ENCODE measurements around the gene SOX8.

DNA sequence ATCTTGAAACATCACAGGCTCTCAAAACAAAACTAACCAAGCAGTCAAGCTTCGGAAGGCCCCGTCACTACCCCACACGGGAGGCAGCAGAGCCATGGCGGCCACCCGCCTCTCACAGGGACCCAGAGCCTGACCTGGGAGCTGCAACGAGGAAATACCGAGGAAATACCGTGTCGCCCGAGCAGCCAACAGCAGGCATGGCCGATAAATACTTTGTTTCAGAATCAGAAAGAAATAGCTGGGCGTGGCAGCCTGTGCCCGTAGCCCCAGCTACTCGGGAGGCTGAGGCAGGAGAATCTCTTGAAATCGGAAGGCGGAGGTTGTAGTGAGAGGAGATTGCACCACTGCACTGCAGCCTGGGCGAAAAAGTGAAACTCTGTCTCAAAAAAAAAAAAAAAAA is 17.7 kb upstream of the SOX8 start:
- TF ChIP-seq, protein P1, sequence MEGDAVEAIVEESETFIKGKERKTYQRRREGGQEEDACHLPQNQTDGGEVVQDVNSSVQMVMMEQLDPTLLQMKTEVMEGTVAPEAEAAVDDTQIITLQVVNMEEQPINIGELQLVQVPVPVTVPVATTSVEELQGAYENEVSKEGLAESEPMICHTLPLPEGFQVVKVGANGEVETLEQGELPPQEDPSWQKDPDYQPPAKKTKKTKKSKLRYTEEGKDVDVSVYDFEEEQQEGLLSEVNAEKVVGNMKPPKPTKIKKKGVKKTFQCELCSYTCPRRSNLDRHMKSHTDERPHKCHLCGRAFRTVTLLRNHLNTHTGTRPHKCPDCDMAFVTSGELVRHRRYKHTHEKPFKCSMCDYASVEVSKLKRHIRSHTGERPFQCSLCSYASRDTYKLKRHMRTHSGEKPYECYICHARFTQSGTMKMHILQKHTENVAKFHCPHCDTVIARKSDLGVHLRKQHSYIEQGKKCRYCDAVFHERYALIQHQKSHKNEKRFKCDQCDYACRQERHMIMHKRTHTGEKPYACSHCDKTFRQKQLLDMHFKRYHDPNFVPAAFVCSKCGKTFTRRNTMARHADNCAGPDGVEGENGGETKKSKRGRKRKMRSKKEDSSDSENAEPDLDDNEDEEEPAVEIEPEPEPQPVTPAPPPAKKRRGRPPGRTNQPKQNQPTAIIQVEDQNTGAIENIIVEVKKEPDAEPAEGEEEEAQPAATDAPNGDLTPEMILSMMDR (IDR thresholded peaks at IDR 0.05; ENCODE audit: insufficient read depth, low read depth, low read length), result no peak
- no peak for TF ChIP-seq EZH2 (IDR thresholded peaks at IDR 0.05; ENCODE audit: insufficient read depth, low read length)
